HepG2 (cell line): Measurements from ENCODE around the gene SQSTM1. TPM values are rescaled to one million over a fixed set of nuclear protein-coding genes. Genes with fewer than 3 reads are reported as not detected.

Experiments
- CAMTA2 ChIP-seq: sonication (generic); formaldehyde crosslinking; IDR thresholded peaks from 2 replicates; pipeline ENCODE4 v1.4.0; 2020; ENCODE audit warnings: mild to moderate bottlenecking, missing genetic modification reagents, borderline replicate concordance
- CBX5 ChIP-seq: sonication (generic); formaldehyde crosslinking; IDR thresholded peaks from 2 replicates; pipeline ENCODE4 v1.4.0; 2020; ENCODE audit warnings: missing genetic modification reagents, borderline replicate concordance
- MIER2 ChIP-seq: IDR thresholded peaks from 2 replicates; pipeline ENCODE4 v1.6.1; 2016; ENCODE audit warnings: missing biosample characterization, missing genetic modification reagents
- ZBTB42 ChIP-seq: sonication (generic); formaldehyde crosslinking; IDR thresholded peaks from 2 replicates; pipeline ENCODE4 v1.5.0; 2020; ENCODE audit warnings: mild to moderate bottlenecking, missing genetic modification reagents
- ZFAT ChIP-seq: sonication (generic); formaldehyde crosslinking; conservative IDR thresholded peaks from 2 replicates; pipeline ENCODE4 v1.8.1; 2023; ENCODE audit warnings: missing genetic modification reagents, inconsistent platforms
- ZMYM2 ChIP-seq: sonication (generic); formaldehyde crosslinking; IDR thresholded peaks from 2 replicates; pipeline ENCODE4 v1.8.0; 2022; ENCODE audit warnings: mild to moderate bottlenecking, missing genetic modification reagents
- ZNF335 ChIP-seq: sonication (generic); formaldehyde crosslinking; IDR thresholded peaks from 2 replicates; pipeline ENCODE4 v1.4.0; 2020; ENCODE audit warnings: missing genetic modification reagents
- ZNF383 ChIP-seq: sonication (generic); formaldehyde crosslinking; IDR thresholded peaks from 2 replicates; pipeline ENCODE4 v1.4.0; 2020; ENCODE audit warnings: missing genetic modification reagents, mild to moderate bottlenecking, borderline replicate concordance
- ZNF605 ChIP-seq: sonication (generic); formaldehyde crosslinking; IDR thresholded peaks from 2 replicates; pipeline ENCODE4 v1.8.0; 2022; ENCODE audit warnings: mild to moderate bottlenecking, missing genetic modification reagents
- ZNF687 ChIP-seq: sonication (generic); formaldehyde crosslinking; IDR thresholded peaks from 2 replicates; pipeline ENCODE4 v1.5.1; 2020; ENCODE audit warnings: mild to moderate bottlenecking, missing genetic modification reagents, moderate library complexity
- ZNF766 ChIP-seq: sonication (generic); formaldehyde crosslinking; IDR thresholded peaks from 2 replicates; pipeline ENCODE4 v1.5.0; 2020; ENCODE audit warnings: missing genetic modification reagents, borderline replicate concordance
- ZSCAN31 ChIP-seq: sonication (generic); formaldehyde crosslinking; IDR thresholded peaks from 2 replicates; pipeline ENCODE4 v1.5.0; 2020; ENCODE audit warnings: low read depth, mild to moderate bottlenecking, missing genetic modification reagents
- polyA plus RNA-seq, 8 experiments: library from polyadenylated mRNA; depleted of rRNA in 3 of 8; stranded (reverse) in 7 of 8; unstranded in 1 of 8; fragments of >200 nt; fragmentation: Illumina TruSeq in 4 of 8; extraction: Trizol in 4 of 8; gene quantifications; 2 replicates each; pipeline versions ENCODE4 v1.2.1 to v1.2.3, GENCODE V29; 2011 to 2016; ENCODE audit warnings: low read depth in 4 of 8, missing spikeins in 1 of 8, mixed read lengths in 1 of 8; ENCODE audit not compliant: insufficient read depth in 1 of 8
- total RNA-seq, 5 experiments: library from RNA; depleted of rRNA; stranded (reverse); fragments of >200 nt; fragmentation: Illumina TruSeq; extraction: Trizol; gene quantifications; 2 replicates each; pipeline ENCODE4 v1.2.3, GENCODE V29; 2016; ENCODE audit warnings: low read depth in 1 of 5
- TF ChIP-seq, protein P1 (sequence below): sonication (generic); formaldehyde crosslinking; IDR thresholded peaks from 2 replicates; pipeline ENCODE4 v1.4.0; 2020; ENCODE audit warnings: missing genetic modification reagents

SQSTM1 gene
- total and polyA plus RNA-seq, 2 of the 13 experiments (the other 11 are each of a cell fraction or from before 2014, with no cell fraction given): 90.9 to 160 TPM

DNA sequence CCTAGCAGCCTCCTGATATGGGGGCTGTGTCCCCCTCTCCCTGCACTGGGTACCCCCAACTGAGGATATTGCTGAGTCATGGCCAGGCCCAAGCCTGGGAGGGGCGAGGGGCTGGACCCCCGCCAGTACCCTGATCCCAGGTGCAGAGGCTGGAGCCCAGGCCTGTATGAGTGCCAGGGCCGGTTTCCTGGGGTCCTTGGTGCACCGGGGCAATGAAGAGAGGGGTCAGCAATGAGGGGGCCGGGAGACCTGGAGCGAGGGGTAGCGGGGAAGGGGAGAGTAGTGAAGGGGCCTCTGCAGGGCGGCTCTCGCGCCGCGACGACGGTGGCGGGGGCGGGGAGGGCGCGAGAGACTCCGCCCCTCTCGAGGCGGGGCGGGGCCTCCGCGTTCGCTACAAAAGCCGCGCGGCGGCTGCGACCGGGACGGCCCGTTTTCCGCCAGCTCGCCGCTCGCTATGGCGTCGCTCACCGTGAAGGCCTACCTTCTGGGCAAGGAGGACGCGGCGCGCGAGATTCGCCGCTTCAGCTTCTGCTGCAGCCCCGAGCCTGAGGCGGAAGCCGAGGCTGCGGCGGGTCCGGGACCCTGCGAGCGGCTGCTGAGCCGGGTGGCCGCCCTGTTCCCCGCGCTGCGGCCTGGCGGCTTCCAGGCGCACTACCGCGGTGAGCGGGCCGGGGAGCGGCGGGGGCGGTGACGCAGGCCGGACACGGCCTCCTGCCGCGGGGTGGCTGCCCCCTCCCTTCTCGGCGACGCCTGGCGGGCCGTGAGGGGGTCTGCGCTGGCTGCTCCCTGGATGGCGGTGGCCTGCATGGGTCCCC lies at the start of gene SQSTM1 (continued):
- TF ChIP-seq ZNF687: peak; percentile 18; the same call in 1 of the 2 replicates
- no peak for TF ChIP-seq ZMYM2 (CRISPR knock-in tag)
- TF ChIP-seq ZSCAN31: peak; percentile 49; the same call in 1 of the 2 replicates
- TF ChIP-seq ZNF383 (CRISPR knock-in tag): no peak
- TF ChIP-seq CBX5 (CRISPR knock-in tag): 0 out of 2 replicates have a peak, but pooled peaks have one; percentile 40
- no peak for TF ChIP-seq ZNF605 (CRISPR knock-in tag)
- TF ChIP-seq, protein P1, sequence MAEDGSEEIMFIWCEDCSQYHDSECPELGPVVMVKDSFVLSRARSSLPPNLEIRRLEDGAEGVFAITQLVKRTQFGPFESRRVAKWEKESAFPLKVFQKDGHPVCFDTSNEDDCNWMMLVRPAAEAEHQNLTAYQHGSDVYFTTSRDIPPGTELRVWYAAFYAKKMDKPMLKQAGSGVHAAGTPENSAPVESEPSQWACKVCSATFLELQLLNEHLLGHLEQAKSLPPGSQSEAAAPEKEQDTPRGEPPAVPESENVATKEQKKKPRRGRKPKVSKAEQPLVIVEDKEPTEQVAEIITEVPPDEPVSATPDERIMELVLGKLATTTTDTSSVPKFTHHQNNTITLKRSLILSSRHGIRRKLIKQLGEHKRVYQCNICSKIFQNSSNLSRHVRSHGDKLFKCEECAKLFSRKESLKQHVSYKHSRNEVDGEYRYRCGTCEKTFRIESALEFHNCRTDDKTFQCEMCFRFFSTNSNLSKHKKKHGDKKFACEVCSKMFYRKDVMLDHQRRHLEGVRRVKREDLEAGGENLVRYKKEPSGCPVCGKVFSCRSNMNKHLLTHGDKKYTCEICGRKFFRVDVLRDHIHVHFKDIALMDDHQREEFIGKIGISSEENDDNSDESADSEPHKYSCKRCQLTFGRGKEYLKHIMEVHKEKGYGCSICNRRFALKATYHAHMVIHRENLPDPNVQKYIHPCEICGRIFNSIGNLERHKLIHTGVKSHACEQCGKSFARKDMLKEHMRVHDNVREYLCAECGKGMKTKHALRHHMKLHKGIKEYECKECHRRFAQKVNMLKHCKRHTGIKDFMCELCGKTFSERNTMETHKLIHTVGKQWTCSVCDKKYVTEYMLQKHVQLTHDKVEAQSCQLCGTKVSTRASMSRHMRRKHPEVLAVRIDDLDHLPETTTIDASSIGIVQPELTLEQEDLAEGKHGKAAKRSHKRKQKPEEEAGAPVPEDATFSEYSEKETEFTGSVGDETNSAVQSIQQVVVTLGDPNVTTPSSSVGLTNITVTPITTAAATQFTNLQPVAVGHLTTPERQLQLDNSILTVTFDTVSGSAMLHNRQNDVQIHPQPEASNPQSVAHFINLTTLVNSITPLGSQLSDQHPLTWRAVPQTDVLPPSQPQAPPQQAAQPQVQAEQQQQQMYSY (CRISPR knock-in tag): no peak
- TF ChIP-seq ZNF766 (CRISPR knock-in tag): no peak
- TF ChIP-seq ZFAT (CRISPR knock-in tag): no peak; the same call in 1 of the 2 replicates
- TF ChIP-seq ZBTB42 (CRISPR knock-in tag): 0 out of 2 replicates have a peak, but pooled peaks have one; percentile 49
- TF ChIP-seq ZNF335 (CRISPR knock-in tag): no peak
- TF ChIP-seq CAMTA2 (CRISPR knock-in tag): peak; percentile 85
- no peak for TF ChIP-seq MIER2 (CRISPR knock-in tag)
